ENCODE results near the gene EMC8. TPM values are rescaled to one million over a fixed set of nuclear protein-coding genes. Genes with fewer than 3 reads are reported as not detected.

The EMC8 gene
- total RNA-seq, 6 experiments from 2014 or later = 9.2 to 22.4 (median 12.1) TPM

- peaks cover 0 to 28% (median 12%) of the 10 kb centered on the region in 4 donors for H3K36me3 ChIP-seq
- no peak overlapping the region for H3K27ac ChIP-seq
- intact Hi-C loops (cut with DNase I) = no loop called here
- TF ChIP-seq POLR2A (IDR thresholded peaks at IDR 0.05) = no peak
- no peak for TF ChIP-seq CTCF (IDR thresholded peaks at IDR 0.05)
- WGBS (ENCODE audit: insufficient coverage, low coverage, low lambda C conversion rate, missing lambda C conversion rate) = 62% methylated on average over 2 of the region's 4 CpGs
- no peak for ATAC-seq
- H3K4me3 ChIP-seq = no peak overlapping the region
- no peak for DNase-seq
- peaks cover 0 to 16% (median 3%) of the 10 kb centered on the region in 4 donors for H3K4me1 ChIP-seq
- no peaks in the 10 kb centered on the region for H3K27me3 ChIP-seq
- no peaks in the 10 kb centered on the region for H3K9me3 ChIP-seq
Measured at GRCh38 chr16:85777583-85778310, 21.6 kb downstream of the EMC8 start.

- Histone ChIP-seq H3K36me3 (peaks cover 0 to 19% (median 6%) of the 10 kb centered on the region in 4 donors), H3K27ac (no peak overlapping the region), H3K27me3 (no peaks in the 10 kb centered on the region), H3K4me3 (no peak overlapping the region), H3K9me3 (no peaks in the 10 kb centered on the region), H3K4me1 (no peaks in the 10 kb centered on the region)
- 100% methylated on average over 5 of the region's 8 CpGs for WGBS (ENCODE audit: insufficient coverage, low coverage, low lambda C conversion rate, missing lambda C conversion rate)
- intact Hi-C loops (cut with DNase I) = no loop called here
- no peak for DNase-seq
- TF ChIP-seq POLR2A (IDR thresholded peaks at IDR 0.05) (no peak), CTCF (IDR thresholded peaks at IDR 0.05) (no peak)
- ATAC-seq = no peak
Measured at GRCh38 chr16:85774811-85775210, 24.5 kb downstream of the EMC8 start.

- no peak overlapping the region for H3K27ac ChIP-seq
- DNase-seq = no peak
- ATAC-seq = no peak
- WGBS (ENCODE audit: insufficient coverage, low coverage, low lambda C conversion rate, missing lambda C conversion rate) = 78% methylated on average over 5 of the region's 6 CpGs
- no peak for TF ChIP-seq POLR2A (IDR thresholded peaks at IDR 0.05)
- TF ChIP-seq CTCF (IDR thresholded peaks at IDR 0.05) = no peak
- H3K27me3 ChIP-seq = no peaks in the 10 kb centered on the region
- peaks cover 0 to 13% (median 2%) of the 10 kb centered on the region in 4 donors for H3K36me3 ChIP-seq
- H3K4me3 ChIP-seq = no peak overlapping the region
- H3K9me3 ChIP-seq = no peaks in the 10 kb centered on the region
- intact Hi-C loops (cut with DNase I) = no loop called here
- no peaks in the 10 kb centered on the region for H3K4me1 ChIP-seq
Measured at GRCh38 chr16:85774136-85774535, 25.2 kb downstream of the EMC8 start.

- H3K9me3 ChIP-seq = no peaks in the 10 kb centered on the region
- TF ChIP-seq CTCF (IDR thresholded peaks at IDR 0.05) (no peak), POLR2A (IDR thresholded peaks at IDR 0.05) (no peak)
- intact Hi-C loops (cut with DNase I) = no loop called here
- H3K27me3 ChIP-seq = no peaks in the 10 kb centered on the region
- H3K4me1 ChIP-seq = no peaks in the 10 kb centered on the region
- DNase-seq = no peak
- H3K36me3 ChIP-seq = peaks cover 0 to 2% (median 0%) of the 10 kb centered on the region in 4 donors
- no peak overlapping the region for H3K4me3 ChIP-seq
- no peak for ATAC-seq
- H3K27ac ChIP-seq = no peak overlapping the region
- 88% methylated on average over 6 of the region's 6 CpGs for WGBS (ENCODE audit: insufficient coverage, low coverage, low lambda C conversion rate, missing lambda C conversion rate)
Measured at GRCh38 chr16:85773044-85773443, 26.3 kb downstream of the EMC8 start.

Measured in right lobe of liver (tissue), 6 donors.